ENCODE data around the gene ADAMTS17.

DNA sequence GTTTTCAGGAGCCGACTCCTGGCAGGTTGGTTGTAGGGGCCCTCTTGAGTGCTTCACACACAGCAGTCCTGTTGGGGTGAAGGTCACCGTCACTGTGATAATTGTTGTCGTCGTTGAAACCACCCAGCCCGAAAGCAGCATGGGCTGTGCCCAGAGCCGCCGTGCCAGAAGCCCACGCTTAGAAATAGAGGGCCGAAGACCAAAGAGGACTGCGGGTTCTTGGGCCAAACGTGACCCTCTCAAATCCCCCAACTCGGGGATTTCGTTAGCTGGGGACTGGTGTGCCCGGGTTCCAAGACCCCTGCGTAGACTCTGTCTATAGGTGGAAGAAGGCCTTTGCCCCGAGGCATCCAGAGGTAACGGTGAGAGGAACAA, 7.5 kb upstream of the ADAMTS17 start:
- no peak for TF ChIP-seq CTCF (IDR thresholded peaks at IDR 0.05; ENCODE audit: low read depth, low read length, poor library complexity, severe bottlenecking)
- TF ChIP-seq EZH2phosphoT487 (IDR thresholded peaks at IDR 0.05; ENCODE audit: borderline replicate concordance, low read length) = no peak

Measured in DOHH2 (cell line).